Thymus (tissue), 11 donors: Measurements from ENCODE around the gene PEX7. TPM values are rescaled to one million over a fixed set of nuclear protein-coding genes. Genes with fewer than 3 reads are reported as not detected.
"Not testable (repeated sequence)": the region's sequence is repeated elsewhere in the genome, so short reads cannot be mapped to it uniquely, and the experiment has no call there.

Source experiments
- DNase-seq, 9 donors: peaks; one replicate each; pipeline ENCODE4 v3.0.0-alpha.2; 2013; ENCODE audit warnings: low spot score in 9 of 9, low read depth in 6 of 9, missing footprints in 1 of 9
- H3K27ac ChIP-seq, 2 donors: one replicate each; pipeline ENCODE4 v1.5.1; 2013; ENCODE audit warnings: control low read depth in 1 of 2, low read depth in 1 of 2, low read length in 1 of 2, mild to moderate bottlenecking in 1 of 2, moderate library complexity in 1 of 2
- H3K27me3 ChIP-seq, 2 donors: one replicate each; pipeline ENCODE4 v1.5.1; 2013; ENCODE audit warnings: low read length in 1 of 2; ENCODE audit not compliant: control insufficient read depth in 2 of 2, insufficient read depth in 1 of 2
- H3K36me3 ChIP-seq, 2 donors: one replicate each; pipeline ENCODE4 v1.5.1; 2013; ENCODE audit warnings: low read length in 1 of 2, mild to moderate bottlenecking in 1 of 2, moderate library complexity in 1 of 2; ENCODE audit not compliant: control insufficient read depth in 2 of 2, insufficient read depth in 2 of 2
- H3K4me1 ChIP-seq, 2 donors: one replicate each; pipeline ENCODE4 v1.5.1; 2013; ENCODE audit warnings: low read length in 2 of 2; ENCODE audit not compliant: control insufficient read depth in 2 of 2, insufficient read depth in 2 of 2
- H3K4me3 ChIP-seq, 2 donors: one replicate each; pipeline ENCODE4 v1.5.1; 2013; ENCODE audit warnings: low read length in 2 of 2, control low read depth in 1 of 2, mild to moderate bottlenecking in 1 of 2
- H3K9me3 ChIP-seq, 2 donors: one replicate each; pipeline ENCODE4 v1.5.1; 2013; ENCODE audit warnings: low read length in 1 of 2, mild to moderate bottlenecking in 1 of 2; ENCODE audit not compliant: control insufficient read depth in 2 of 2, insufficient read depth in 1 of 2
- WGBS: extraction: QIAGEN DNeasy Blood & Tissue Kit; methylation state at CpG from one replicate; pipeline ENCODE4 v1.1.7; 2013; 5-methylcytosine and 5-hydroxymethylcytosine counted together
- polyA plus RNA-seq: library from polyadenylated mRNA; stranded (reverse); fragments of 200-250 nt; gene quantifications from one replicate; pipeline ENCODE4 v1.2.3, GENCODE V29; 2013
- total RNA-seq: library from RNA; stranded (reverse); fragments of 120-200 nt; gene quantifications from one replicate; pipeline ENCODE4 v1.2.4, GENCODE V29; 2013
- donor health status: healthy.

Gene PEX7
- total and polyA plus RNA-seq, 2 donors, result 7.4 to 8.4 TPM

GRCh38 chr6:136876469-136876868, 54.1 kb downstream of the PEX7 start:
- over 99% methylated on average over 4 of the region's 4 CpGs for WGBS
- not testable (repeated sequence) for H3K27ac ChIP-seq, H3K4me3 ChIP-seq, H3K27me3 ChIP-seq, H3K9me3 ChIP-seq, DNase-seq, H3K4me1 ChIP-seq, H3K36me3 ChIP-seq

GRCh38 chr6:136880748-136881460, 58.5 kb downstream of the PEX7 start:
- Histone ChIP-seq H3K4me1 (no peaks in the 10 kb centered on the region), H3K9me3 (no peaks in the 10 kb centered on the region), H3K27ac (no peak overlapping the region), H3K27me3 (no peaks in the 10 kb centered on the region), H3K36me3 (no peaks in the 10 kb centered on the region), H3K4me3 (no peak overlapping the region)
- 96% methylated on average over 4 of the region's 4 CpGs for WGBS
- DNase-seq, result no peak

GRCh38 chr6:136886091-136886490, 63.7 kb downstream of the PEX7 start:
- H3K36me3 ChIP-seq, result no peaks in the 10 kb centered on the region
- H3K4me3 ChIP-seq, result no peak overlapping the region
- WGBS, result 97% methylated on average over 3 of the region's 3 CpGs
- DNase-seq, result no peak
- no peaks in the 10 kb centered on the region for H3K4me1 ChIP-seq
- no peak overlapping the region for H3K27ac ChIP-seq
- no peaks in the 10 kb centered on the region for H3K27me3 ChIP-seq
- no peaks in the 10 kb centered on the region for H3K9me3 ChIP-seq

- no peak for DNase-seq
- 67% methylated on average over 1 of the region's 1 CpG for WGBS
- no peaks in the 10 kb centered on the region for H3K36me3 ChIP-seq
- H3K4me3 ChIP-seq, result no peak overlapping the region
- no peaks in the 10 kb centered on the region for H3K27me3 ChIP-seq
- no peaks in the 10 kb centered on the region for H3K4me1 ChIP-seq
- no peak overlapping the region for H3K27ac ChIP-seq
- no peaks in the 10 kb centered on the region for H3K9me3 ChIP-seq
These were observed 65.6 kb downstream of the PEX7 start for GRCh38 chr6:136887953-136888352.

- no peak overlapping the region for H3K27ac ChIP-seq
- H3K36me3 ChIP-seq, result peaks cover 0 to 4% of the 10 kb centered on the region in 2 donors
- H3K4me1 ChIP-seq, result no peaks in the 10 kb centered on the region
- H3K9me3 ChIP-seq, result no peaks in the 10 kb centered on the region
- no peak for DNase-seq
- no peaks in the 10 kb centered on the region for H3K27me3 ChIP-seq
- H3K4me3 ChIP-seq, result no peak overlapping the region
- 42% methylated on average over 6 of the region's 6 CpGs for WGBS
These were observed 67.1 kb downstream of the PEX7 start for GRCh38 chr6:136889271-136890193.

- H3K4me1 ChIP-seq, result no peaks in the 10 kb centered on the region
- H3K4me3 ChIP-seq, result no peak overlapping the region
- H3K27me3 ChIP-seq, result no peaks in the 10 kb centered on the region
- no peak overlapping the region for H3K27ac ChIP-seq
- 49% methylated on average over 4 of the region's 4 CpGs for WGBS
- H3K9me3 ChIP-seq, result no peaks in the 10 kb centered on the region
- peaks cover 0 to 4% of the 10 kb centered on the region in 2 donors for H3K36me3 ChIP-seq
- DNase-seq, result no peak
These were observed 67.9 kb downstream of the PEX7 start for GRCh38 chr6:136890194-136890839.

GRCh38 chr6:136890986-136891385, 68.6 kb downstream of the PEX7 start:
- Histone ChIP-seq H3K4me3 (no peak overlapping the region), H3K9me3 (no peaks in the 10 kb centered on the region), H3K4me1 (no peaks in the 10 kb centered on the region), H3K27me3 (no peaks in the 10 kb centered on the region), H3K36me3 (peaks cover 0 to 4% of the 10 kb centered on the region in 2 donors), H3K27ac (no peak overlapping the region)
- 94% methylated on average over 3 of the region's 3 CpGs for WGBS
- no peak for DNase-seq

- H3K27ac ChIP-seq, result no peak overlapping the region
- no peaks in the 10 kb centered on the region for H3K27me3 ChIP-seq
- no peak for DNase-seq
- WGBS, result 88% methylated on average over 5 of the region's 5 CpGs
- no peaks in the 10 kb centered on the region for H3K9me3 ChIP-seq
- no peak overlapping the region for H3K4me3 ChIP-seq
- peaks cover 0 to 4% of the 10 kb centered on the region in 2 donors for H3K36me3 ChIP-seq
- H3K4me1 ChIP-seq, result no peaks in the 10 kb centered on the region
These were observed 70.8 kb downstream of the PEX7 start for GRCh38 chr6:136893187-136893586.

GRCh38 chr6:136895901-136896300, 73.5 kb downstream of the PEX7 start:
- Histone ChIP-seq H3K4me1 (no peaks in the 10 kb centered on the region), H3K36me3 (peaks cover 7 to 11% of the 10 kb centered on the region in 2 donors), H3K9me3 (no peaks in the 10 kb centered on the region), H3K27me3 (no peaks in the 10 kb centered on the region), H3K4me3 (no peak overlapping the region), H3K27ac (no peak overlapping the region)
- no peak for DNase-seq
- WGBS, result 98% methylated on average over 3 of the region's 3 CpGs
